ENCODE measurements around the gene COL6A3.

COL6A3 gene

DNA sequence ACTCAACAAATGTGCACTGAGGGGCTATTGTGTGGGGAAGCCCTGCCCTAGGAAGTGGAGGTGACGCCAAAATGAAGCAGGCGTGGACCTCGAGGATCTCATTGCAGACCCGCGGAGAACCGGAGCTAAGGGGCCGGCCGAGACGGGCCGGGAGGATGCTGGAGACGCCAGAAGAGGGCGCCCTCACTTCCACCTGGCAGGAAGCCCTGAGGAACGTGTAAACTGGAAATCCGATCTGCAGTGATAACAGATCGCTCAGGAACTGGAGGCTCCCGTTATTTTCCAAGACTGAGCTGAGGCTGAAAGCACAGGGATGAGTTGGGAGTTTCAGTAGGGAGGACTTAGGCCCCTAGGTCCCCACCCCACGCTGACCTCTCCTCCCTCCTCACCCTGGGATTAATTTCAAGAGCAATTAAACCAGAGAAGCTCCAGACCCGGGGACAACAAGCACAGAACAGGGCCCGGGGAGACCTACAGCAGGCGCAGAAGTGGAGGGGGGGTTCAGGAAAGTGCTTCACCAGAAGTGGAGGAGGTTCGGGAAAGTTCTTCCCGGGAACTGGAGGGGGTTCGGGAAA is 7.7 kb upstream of the COL6A3 start:
- no peaks in the 10 kb centered on the region for H3K9me3 ChIP-seq (ENCODE audit: control insufficient read depth, insufficient read depth, low read depth, low read length)
- H3K36me3 ChIP-seq (ENCODE audit: control insufficient read depth in 2 of 2, insufficient read depth in 1 of 2, low read length in 2 of 2): no peaks in the 10 kb centered on the region
- ChIA-PET CTCF (interaction anchor here (0.6 to 5.2 kb wide), 45 partner anchors 8 to 337 kb away, joined by 3 to 72 read pairs (median 4); no protein-coding TSS in a partner anchor), POLR2A (interaction anchor here (1.0 to 1.1 kb wide), 2 partner anchors 54 to 91 kb away, joined by 3 read pairs; no protein-coding TSS in a partner anchor)
- no peak overlapping the region for H3K27ac ChIP-seq (ENCODE audit: extremely low read depth, low read depth, low read length)
- H3K4me1 ChIP-seq (ENCODE audit: control insufficient read depth, insufficient read depth, low read length): peaks cover 5% of the 10 kb centered on the region
- no peak overlapping the region; the same call in 1 of the 2 replicates for H3K4me3 ChIP-seq (ENCODE audit: low read depth, low read length)
- TF ChIP-seq, protein P1, sequence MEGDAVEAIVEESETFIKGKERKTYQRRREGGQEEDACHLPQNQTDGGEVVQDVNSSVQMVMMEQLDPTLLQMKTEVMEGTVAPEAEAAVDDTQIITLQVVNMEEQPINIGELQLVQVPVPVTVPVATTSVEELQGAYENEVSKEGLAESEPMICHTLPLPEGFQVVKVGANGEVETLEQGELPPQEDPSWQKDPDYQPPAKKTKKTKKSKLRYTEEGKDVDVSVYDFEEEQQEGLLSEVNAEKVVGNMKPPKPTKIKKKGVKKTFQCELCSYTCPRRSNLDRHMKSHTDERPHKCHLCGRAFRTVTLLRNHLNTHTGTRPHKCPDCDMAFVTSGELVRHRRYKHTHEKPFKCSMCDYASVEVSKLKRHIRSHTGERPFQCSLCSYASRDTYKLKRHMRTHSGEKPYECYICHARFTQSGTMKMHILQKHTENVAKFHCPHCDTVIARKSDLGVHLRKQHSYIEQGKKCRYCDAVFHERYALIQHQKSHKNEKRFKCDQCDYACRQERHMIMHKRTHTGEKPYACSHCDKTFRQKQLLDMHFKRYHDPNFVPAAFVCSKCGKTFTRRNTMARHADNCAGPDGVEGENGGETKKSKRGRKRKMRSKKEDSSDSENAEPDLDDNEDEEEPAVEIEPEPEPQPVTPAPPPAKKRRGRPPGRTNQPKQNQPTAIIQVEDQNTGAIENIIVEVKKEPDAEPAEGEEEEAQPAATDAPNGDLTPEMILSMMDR (tag by site-specific recombination; IDR thresholded peaks at IDR 0.05): peak; percentile 61
- no peak for TF ChIP-seq ZNF571 (tag by site-specific recombination; IDR thresholded peaks at IDR 0.05)
- TF ChIP-seq ZNF341 (tag by site-specific recombination; IDR thresholded peaks at IDR 0.05; ENCODE audit: low read depth): no peak
- TF ChIP-seq, protein P2, sequence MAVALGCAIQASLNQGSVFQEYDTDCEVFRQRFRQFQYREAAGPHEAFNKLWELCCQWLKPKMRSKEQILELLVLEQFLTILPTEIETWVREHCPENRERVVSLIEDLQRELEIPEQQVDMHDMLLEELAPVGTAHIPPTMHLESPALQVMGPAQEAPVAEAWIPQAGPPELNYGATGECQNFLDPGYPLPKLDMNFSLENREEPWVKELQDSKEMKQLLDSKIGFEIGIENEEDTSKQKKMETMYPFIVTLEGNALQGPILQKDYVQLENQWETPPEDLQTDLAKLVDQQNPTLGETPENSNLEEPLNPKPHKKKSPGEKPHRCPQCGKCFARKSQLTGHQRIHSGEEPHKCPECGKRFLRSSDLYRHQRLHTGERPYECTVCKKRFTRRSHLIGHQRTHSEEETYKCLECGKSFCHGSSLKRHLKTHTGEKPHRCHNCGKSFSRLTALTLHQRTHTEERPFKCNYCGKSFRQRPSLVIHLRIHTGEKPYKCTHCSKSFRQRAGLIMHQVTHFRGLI (tag by site-specific recombination; IDR thresholded peaks at IDR 0.05): no peak
- TF ChIP-seq WT1 (tag by site-specific recombination; IDR thresholded peaks at IDR 0.05): peak; percentile 66
- TF ChIP-seq, protein P3, sequence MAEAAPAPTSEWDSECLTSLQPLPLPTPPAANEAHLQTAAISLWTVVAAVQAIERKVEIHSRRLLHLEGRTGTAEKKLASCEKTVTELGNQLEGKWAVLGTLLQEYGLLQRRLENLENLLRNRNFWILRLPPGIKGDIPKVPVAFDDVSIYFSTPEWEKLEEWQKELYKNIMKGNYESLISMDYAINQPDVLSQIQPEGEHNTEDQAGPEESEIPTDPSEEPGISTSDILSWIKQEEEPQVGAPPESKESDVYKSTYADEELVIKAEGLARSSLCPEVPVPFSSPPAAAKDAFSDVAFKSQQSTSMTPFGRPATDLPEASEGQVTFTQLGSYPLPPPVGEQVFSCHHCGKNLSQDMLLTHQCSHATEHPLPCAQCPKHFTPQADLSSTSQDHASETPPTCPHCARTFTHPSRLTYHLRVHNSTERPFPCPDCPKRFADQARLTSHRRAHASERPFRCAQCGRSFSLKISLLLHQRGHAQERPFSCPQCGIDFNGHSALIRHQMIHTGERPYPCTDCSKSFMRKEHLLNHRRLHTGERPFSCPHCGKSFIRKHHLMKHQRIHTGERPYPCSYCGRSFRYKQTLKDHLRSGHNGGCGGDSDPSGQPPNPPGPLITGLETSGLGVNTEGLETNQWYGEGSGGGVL (tag by site-specific recombination; IDR thresholded peaks at IDR 0.05): no peak
- no peak for TF ChIP-seq ZNF302 (tag by site-specific recombination; IDR thresholded peaks at IDR 0.05; ENCODE audit: low read depth)
- peak; percentile 82 for TF ChIP-seq ZBTB17 (tag by site-specific recombination; IDR thresholded peaks at IDR 0.05)
- 0 out of 2 replicates have a peak, but pooled peaks have one; percentile 28 for TF ChIP-seq ZNF629 (tag by site-specific recombination; IDR thresholded peaks at IDR 0.05)
- TF ChIP-seq YY1 (tag by site-specific recombination; IDR thresholded peaks at IDR 0.05): no peak
- TF ChIP-seq ZBTB26 (tag by site-specific recombination; optimal IDR thresholded peaks at IDR 0.05): peak; percentile 2
- peak; percentile 31; the same call in 1 of the 2 replicates for TF ChIP-seq ZBTB48 (tag by site-specific recombination; IDR thresholded peaks at IDR 0.05)
- TF ChIP-seq HOXA7 (CRISPR knock-in tag; IDR thresholded peaks at IDR 0.05; ENCODE audit: borderline replicate concordance): no peak
- peak; percentile 68 for TF ChIP-seq ZNF660 (tag by site-specific recombination; IDR thresholded peaks at IDR 0.05)
- no peak for TF ChIP-seq OVOL3 (tag by site-specific recombination; IDR thresholded peaks at IDR 0.05)
- 0 out of 2 replicates have a peak, but pooled peaks have one; percentile 67 for TF ChIP-seq ZFP37 (tag by site-specific recombination; IDR thresholded peaks at IDR 0.05)
- TF ChIP-seq ZNF202 (tag by site-specific recombination; IDR thresholded peaks at IDR 0.05; ENCODE audit: borderline replicate concordance): no peak
- no peak for TF ChIP-seq ATF2 (tag by site-specific recombination; IDR thresholded peaks at IDR 0.05; ENCODE audit: low read depth)
- no peak for TF ChIP-seq ZNF837 (tag by site-specific recombination; IDR thresholded peaks at IDR 0.05)
- no peak for TF ChIP-seq SETDB1 (IDR thresholded peaks at IDR 0.05; ENCODE audit: insufficient read length, low read length)
- no peak for TF ChIP-seq ZNF558 (tag by site-specific recombination; IDR thresholded peaks at IDR 0.05)
- TF ChIP-seq SALL2 (tag by site-specific recombination; IDR thresholded peaks at IDR 0.05; ENCODE audit: borderline replicate concordance): no peak
- TF ChIP-seq ZNF548 (tag by site-specific recombination; IDR thresholded peaks at IDR 0.05): no peak
- TF ChIP-seq, protein P4, sequence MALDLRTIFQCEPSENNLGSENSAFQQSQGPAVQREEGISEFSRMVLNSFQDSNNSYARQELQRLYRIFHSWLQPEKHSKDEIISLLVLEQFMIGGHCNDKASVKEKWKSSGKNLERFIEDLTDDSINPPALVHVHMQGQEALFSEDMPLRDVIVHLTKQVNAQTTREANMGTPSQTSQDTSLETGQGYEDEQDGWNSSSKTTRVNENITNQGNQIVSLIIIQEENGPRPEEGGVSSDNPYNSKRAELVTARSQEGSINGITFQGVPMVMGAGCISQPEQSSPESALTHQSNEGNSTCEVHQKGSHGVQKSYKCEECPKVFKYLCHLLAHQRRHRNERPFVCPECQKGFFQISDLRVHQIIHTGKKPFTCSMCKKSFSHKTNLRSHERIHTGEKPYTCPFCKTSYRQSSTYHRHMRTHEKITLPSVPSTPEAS (tag by site-specific recombination; IDR thresholded peaks at IDR 0.05): no peak
- TF ChIP-seq ZNF621 (tag by site-specific recombination; IDR thresholded peaks at IDR 0.05): no peak
- no peak for TF ChIP-seq ZNF416 (tag by site-specific recombination; IDR thresholded peaks at IDR 0.05)
- 0 out of 2 replicates have a peak, but pooled peaks have one; percentile 56 for TF ChIP-seq TRIM28 (IDR thresholded peaks at IDR 0.05; ENCODE audit: borderline replicate concordance, low read length)
- no peak for TF ChIP-seq HOXD13 (CRISPR knock-in tag; IDR thresholded peaks at IDR 0.05; ENCODE audit: borderline replicate concordance)
- peak; percentile 34; the same call in 1 of the 2 replicates for TF ChIP-seq ZNF394 (tag by site-specific recombination; IDR thresholded peaks at IDR 0.05; ENCODE audit: borderline replicate concordance)
